Neural cell (in vitro differentiated cells): ENCODE measurements around the gene FERMT1. TPM values are rescaled to one million over a fixed set of nuclear protein-coding genes. Genes with fewer than 3 reads are reported as not detected.

ENCODE experiments used
- H2AFZ ChIP-seq: fragments of 200-600, 300-800 bp; sonication (generic), shearing (Covaris generic); 2 replicates; pipeline ENCODE4 v1.6.0; 2014; ENCODE audit warnings: low read depth, mild to moderate bottlenecking, antibody characterized with exemption, low read length, moderate library complexity
- H3F3A ChIP-seq: fragments of 200-600 bp; shearing (Covaris generic); 2 replicates; pipeline ENCODE4 v1.6.1; 2016; ENCODE audit warnings: mild to moderate bottlenecking, moderate library complexity, mixed read lengths, antibody characterized with exemption, low read length; ENCODE audit not compliant: insufficient read depth, poor library complexity, severe bottlenecking
- H3K27ac ChIP-seq: fragments of 200-600, 300-800 bp; sonication (generic), shearing (Covaris generic); 2 replicates; pipeline ENCODE4 v1.5.1; 2014; ENCODE audit warnings: mild to moderate bottlenecking, low read length, moderate library complexity
- H3K27me3 ChIP-seq: fragments of 300-800, 200-600 bp; sonication (generic), shearing (Covaris generic); 2 replicates; pipeline ENCODE4 v1.6.0; 2014; ENCODE audit warnings: mild to moderate bottlenecking, low read depth, low read length, moderate library complexity; ENCODE audit not compliant: insufficient read depth
- H3K36me3 ChIP-seq: fragments of 300-800, 200-600 bp; sonication (generic), shearing (Covaris generic); 2 replicates; pipeline ENCODE4 v1.5.1; 2014; ENCODE audit warnings: mild to moderate bottlenecking, antibody characterized with exemption, low read length, moderate library complexity; ENCODE audit not compliant: insufficient read depth
- H3K4me2 ChIP-seq: fragments of 300-800, 200-600 bp; sonication (generic), shearing (Covaris generic); 2 replicates; pipeline ENCODE4 v1.6.0; 2014; ENCODE audit warnings: mild to moderate bottlenecking, low read length
- H3K4me3 ChIP-seq: fragments of 300-800, 200-600 bp; sonication (generic), shearing (Covaris generic); 2 replicates; pipeline ENCODE4 v1.5.1; 2014; ENCODE audit warnings: mild to moderate bottlenecking, low read length, moderate library complexity
- H3K79me2 ChIP-seq: fragments of 200-600 bp; shearing (Covaris generic); replicated peaks from 2 replicates; pipeline ENCODE4 v1.6.0; 2014; ENCODE audit warnings: mild to moderate bottlenecking, low read length, moderate library complexity; ENCODE audit not compliant: insufficient read depth
- H3K9ac ChIP-seq: fragments of 300-800, 200-600 bp; sonication (generic), shearing (Covaris generic); 2 replicates; pipeline ENCODE4 v1.6.1; 2016; ENCODE audit warnings: mild to moderate bottlenecking, low read length, mixed read lengths
- H3K9me2 ChIP-seq: fragments of 200-600 bp; shearing (Covaris generic); 2 replicates; pipeline ENCODE4 v1.6.1; 2016; ENCODE audit warnings: mild to moderate bottlenecking, low read length, mixed read lengths; ENCODE audit not compliant: insufficient read depth
- H3K9me3 ChIP-seq: fragments of 200-600, 300-800 bp; sonication (generic), shearing (Covaris generic); 2 replicates; pipeline ENCODE4 v1.6.1; 2016; ENCODE audit warnings: mild to moderate bottlenecking, mixed run types, low read length, moderate library complexity, mixed read lengths
- H4K20me1 ChIP-seq: fragments of 200-600 bp; shearing (Covaris generic); 2 replicates; pipeline ENCODE4 v1.6.1; 2016; ENCODE audit warnings: mild to moderate bottlenecking, mixed run types; ENCODE audit not compliant: insufficient read depth
- EP300 ChIP-seq: fragments of 450-650 bp; conservative IDR thresholded peaks from 2 replicates; pipeline ENCODE4 v1.6.1; 2014; ENCODE audit warnings: antibody characterized with exemption, mild to moderate bottlenecking, moderate library complexity; ENCODE audit not compliant: poor library complexity, severe bottlenecking
- EZH2 ChIP-seq: fragments of 200-600, 300-800 bp; shearing (Covaris generic), sonication (generic); IDR thresholded peaks from 2 replicates; pipeline ENCODE4 v1.6.1; 2014; ENCODE audit warnings: antibody characterized with exemption, low read length, borderline replicate concordance, mild to moderate bottlenecking; ENCODE audit not compliant: insufficient read depth, poor library complexity, severe bottlenecking
- MXI1 ChIP-seq: fragments of 450-650 bp; conservative IDR thresholded peaks from 2 replicates; pipeline ENCODE4 v1.6.1; 2014; ENCODE audit warnings: antibody characterized with exemption, mild to moderate bottlenecking; ENCODE audit not compliant: poor library complexity, severe bottlenecking
- POLR2AphosphoS5 ChIP-seq: IDR thresholded peaks from 2 replicates; pipeline ENCODE4 v1.6.1; 2012
- RAD21 ChIP-seq: fragments of 450-650 bp; conservative IDR thresholded peaks from 2 replicates; pipeline ENCODE4 v1.6.1; 2014; ENCODE audit warnings: antibody characterized with exemption, mild to moderate bottlenecking, moderate library complexity
- SMC3 ChIP-seq: fragments of 450-650 bp; conservative IDR thresholded peaks from 2 replicates; pipeline ENCODE4 v1.6.1; 2014; ENCODE audit warnings: antibody characterized with exemption, mild to moderate bottlenecking, moderate library complexity; ENCODE audit not compliant: poor library complexity
- TAF1 ChIP-seq: IDR thresholded peaks from 2 replicates; pipeline ENCODE4 v1.6.1; 2012; ENCODE audit warnings: low read depth
- polyA plus RNA-seq: library from polyadenylated mRNA; depleted of rRNA; stranded (reverse); fragments of >200 nt; gene quantifications from 2 replicates; pipeline ENCODE4 v1.2.3, GENCODE V29; 2014
- TF ChIP-seq, protein P1 (sequence below): fragments of 450-650 bp; IDR thresholded peaks from 2 replicates; pipeline ENCODE4 v1.5.1; 2014; ENCODE audit warnings: antibody characterized with exemption, mild to moderate bottlenecking, moderate library complexity; ENCODE audit not compliant: poor library complexity, severe bottlenecking
- TF ChIP-seq, protein P2 (sequence below): IDR thresholded peaks from 2 replicates; pipeline ENCODE4 v1.6.1; 2012; ENCODE audit warnings: borderline replicate concordance

The FERMT1 gene
- polyA plus RNA-seq, 1 donor from 2014 or later = not detected

DNA sequence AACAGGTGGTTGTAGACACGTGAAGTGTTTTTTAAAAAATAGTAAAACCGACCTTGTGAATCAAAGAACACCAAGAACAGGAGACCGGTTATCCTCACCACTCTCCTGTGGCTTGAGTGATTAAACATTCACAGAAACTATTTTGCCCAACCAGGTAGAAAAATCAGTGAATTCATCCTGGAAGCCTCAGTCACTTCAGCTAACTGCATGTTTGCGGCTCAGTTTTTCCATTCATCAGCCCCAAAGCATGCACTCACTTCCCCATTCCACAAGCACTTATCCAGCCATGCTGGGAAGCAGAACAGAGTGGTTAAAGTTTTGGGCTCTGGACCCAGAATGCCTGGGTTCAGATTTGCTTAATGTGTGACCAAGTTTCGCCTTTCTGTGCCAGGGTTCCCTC is 71.3 kb downstream of the FERMT1 start:
- Histone ChIP-seq H2AFZ (no peak overlapping the region), H3K9me3 (no peaks in the 10 kb centered on the region), H3K36me3 (no peaks in the 10 kb centered on the region), H3K27me3 (peaks cover 45% of the 10 kb centered on the region), H3K4me2 (peak overlapping the region; percentile 49), H3K27ac (no peak overlapping the region), H3F3A (no peaks in the 10 kb centered on the region), H3K9ac (peak overlapping the region; percentile 57), H4K20me1 (no peaks in the 10 kb centered on the region), H3K79me2 (no peaks in the 10 kb centered on the region), H3K9me2 (no peaks in the 10 kb centered on the region), H3K4me3 (peak overlapping the region; percentile 72)
- no peak for TF ChIP-seq EP300
- TF ChIP-seq, protein P1, sequence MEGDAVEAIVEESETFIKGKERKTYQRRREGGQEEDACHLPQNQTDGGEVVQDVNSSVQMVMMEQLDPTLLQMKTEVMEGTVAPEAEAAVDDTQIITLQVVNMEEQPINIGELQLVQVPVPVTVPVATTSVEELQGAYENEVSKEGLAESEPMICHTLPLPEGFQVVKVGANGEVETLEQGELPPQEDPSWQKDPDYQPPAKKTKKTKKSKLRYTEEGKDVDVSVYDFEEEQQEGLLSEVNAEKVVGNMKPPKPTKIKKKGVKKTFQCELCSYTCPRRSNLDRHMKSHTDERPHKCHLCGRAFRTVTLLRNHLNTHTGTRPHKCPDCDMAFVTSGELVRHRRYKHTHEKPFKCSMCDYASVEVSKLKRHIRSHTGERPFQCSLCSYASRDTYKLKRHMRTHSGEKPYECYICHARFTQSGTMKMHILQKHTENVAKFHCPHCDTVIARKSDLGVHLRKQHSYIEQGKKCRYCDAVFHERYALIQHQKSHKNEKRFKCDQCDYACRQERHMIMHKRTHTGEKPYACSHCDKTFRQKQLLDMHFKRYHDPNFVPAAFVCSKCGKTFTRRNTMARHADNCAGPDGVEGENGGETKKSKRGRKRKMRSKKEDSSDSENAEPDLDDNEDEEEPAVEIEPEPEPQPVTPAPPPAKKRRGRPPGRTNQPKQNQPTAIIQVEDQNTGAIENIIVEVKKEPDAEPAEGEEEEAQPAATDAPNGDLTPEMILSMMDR = no peak

DNA sequence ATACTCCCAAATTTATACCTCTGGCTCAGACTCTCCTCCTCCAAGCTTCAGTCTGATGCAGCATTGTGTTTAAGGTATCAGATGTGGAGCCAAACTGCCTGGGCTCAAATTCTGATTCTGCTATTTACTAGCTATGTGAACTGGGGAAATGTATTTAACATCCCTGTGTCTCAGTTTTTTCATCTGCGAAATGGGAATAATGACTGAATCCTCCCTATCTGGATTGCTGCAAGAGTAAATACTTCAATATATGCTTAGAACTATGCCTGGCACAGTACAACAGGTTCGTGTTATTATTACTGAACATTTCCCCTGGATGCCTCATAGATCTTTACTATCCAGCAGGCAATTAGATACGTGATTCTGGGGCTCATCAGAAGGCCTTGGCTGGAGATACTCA is 74.4 kb downstream of the FERMT1 start:
- H3K9ac ChIP-seq = no peak overlapping the region
- H3K9me2 ChIP-seq = no peaks in the 10 kb centered on the region
- H3K27ac ChIP-seq = no peak overlapping the region
- H3K79me2 ChIP-seq = no peaks in the 10 kb centered on the region
- H4K20me1 ChIP-seq = no peaks in the 10 kb centered on the region
- H2AFZ ChIP-seq = no peak overlapping the region
- no peak overlapping the region for H3K4me2 ChIP-seq
- TF ChIP-seq, protein P2, sequence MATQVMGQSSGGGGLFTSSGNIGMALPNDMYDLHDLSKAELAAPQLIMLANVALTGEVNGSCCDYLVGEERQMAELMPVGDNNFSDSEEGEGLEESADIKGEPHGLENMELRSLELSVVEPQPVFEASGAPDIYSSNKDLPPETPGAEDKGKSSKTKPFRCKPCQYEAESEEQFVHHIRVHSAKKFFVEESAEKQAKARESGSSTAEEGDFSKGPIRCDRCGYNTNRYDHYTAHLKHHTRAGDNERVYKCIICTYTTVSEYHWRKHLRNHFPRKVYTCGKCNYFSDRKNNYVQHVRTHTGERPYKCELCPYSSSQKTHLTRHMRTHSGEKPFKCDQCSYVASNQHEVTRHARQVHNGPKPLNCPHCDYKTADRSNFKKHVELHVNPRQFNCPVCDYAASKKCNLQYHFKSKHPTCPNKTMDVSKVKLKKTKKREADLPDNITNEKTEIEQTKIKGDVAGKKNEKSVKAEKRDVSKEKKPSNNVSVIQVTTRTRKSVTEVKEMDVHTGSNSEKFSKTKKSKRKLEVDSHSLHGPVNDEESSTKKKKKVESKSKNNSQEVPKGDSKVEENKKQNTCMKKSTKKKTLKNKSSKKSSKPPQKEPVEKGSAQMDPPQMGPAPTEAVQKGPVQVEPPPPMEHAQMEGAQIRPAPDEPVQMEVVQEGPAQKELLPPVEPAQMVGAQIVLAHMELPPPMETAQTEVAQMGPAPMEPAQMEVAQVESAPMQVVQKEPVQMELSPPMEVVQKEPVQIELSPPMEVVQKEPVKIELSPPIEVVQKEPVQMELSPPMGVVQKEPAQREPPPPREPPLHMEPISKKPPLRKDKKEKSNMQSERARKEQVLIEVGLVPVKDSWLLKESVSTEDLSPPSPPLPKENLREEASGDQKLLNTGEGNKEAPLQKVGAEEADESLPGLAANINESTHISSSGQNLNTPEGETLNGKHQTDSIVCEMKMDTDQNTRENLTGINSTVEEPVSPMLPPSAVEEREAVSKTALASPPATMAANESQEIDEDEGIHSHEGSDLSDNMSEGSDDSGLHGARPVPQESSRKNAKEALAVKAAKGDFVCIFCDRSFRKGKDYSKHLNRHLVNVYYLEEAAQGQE = no peak
- TF ChIP-seq, protein P1 = no peak
- no peak for TF ChIP-seq SMC3
- TF ChIP-seq TAF1 = no peak
- no peak for TF ChIP-seq POLR2AphosphoS5
- TF ChIP-seq MXI1 = no peak
- TF ChIP-seq EZH2 = no peak
- no peak for TF ChIP-seq RAD21
- TF ChIP-seq EP300 = no peak
- H3F3A ChIP-seq = no peaks in the 10 kb centered on the region
- H3K36me3 ChIP-seq = no peaks in the 10 kb centered on the region
- H3K27me3 ChIP-seq = peaks cover 35% of the 10 kb centered on the region
- H3K4me3 ChIP-seq = no peak overlapping the region
- H3K9me3 ChIP-seq = no peaks in the 10 kb centered on the region
